HFFc6 (cell line): ENCODE results near the gene ANKDD1B. TPM values are rescaled to one million over a fixed set of nuclear protein-coding genes. Genes with fewer than 3 reads are reported as not detected.

Experiments
- DNase-seq: peaks from one replicate; pipeline ENCODE4 v3.0.0-alpha.2; 2018
- H3K27ac Mint-ChIP-seq: 2 replicates; pipeline ENCODE4 v1.8.0; 2020; ENCODE audit warnings: mild to moderate bottlenecking, mixed read lengths
- H3K27me3 Mint-ChIP-seq: 2 replicates; pipeline ENCODE4 v1.8.0; 2021; ENCODE audit warnings: mild to moderate bottlenecking, moderate library complexity, mixed read lengths; ENCODE audit not compliant: insufficient read depth
- H3K36me3 Mint-ChIP-seq: 2 replicates; pipeline ENCODE4 v1.8.0; 2021; ENCODE audit warnings: low read depth, mixed read lengths
- H3K4me1 Mint-ChIP-seq: 2 replicates; pipeline ENCODE4 v1.8.0; 2020; ENCODE audit warnings: low read depth, mixed read lengths
- H3K4me3 Mint-ChIP-seq: 2 replicates; pipeline ENCODE4 v1.8.0; 2020; ENCODE audit warnings: mild to moderate bottlenecking, moderate library complexity, mixed read lengths
- H3K9me3 Mint-ChIP-seq: 2 replicates; pipeline ENCODE4 v1.8.0; 2020; ENCODE audit warnings: mild to moderate bottlenecking, mixed read lengths
- CTCF ChIP-seq: fragments of 200-600 bp; sonication (generic); IDR thresholded peaks from 2 replicates; pipeline ENCODE4 v1.5.0; 2021; ENCODE audit warnings: antibody characterized with exemption, mild to moderate bottlenecking
- total RNA-seq, 6 experiments: library from RNA; stranded (reverse); fragmentation: NEBNext Ultra II Directional; extraction: Animal tissue kit (Norgen Biotek cat#: 25700); gene quantifications; 2 replicates in 1 of 6; 3 replicates in 5 of 6; pipeline ENCODE4 v1.2.3, GENCODE V29; 2021

ANKDD1B gene
- total RNA-seq, 6 experiments from 2014 or later, result 0.09 to 0.17 (median 0.14) TPM; not detected in 1

GRCh38 chr5:75662061-75662460 is 50.8 kb downstream of the ANKDD1B start:
- H3K27ac Mint-ChIP-seq, result no peak overlapping the region
- no peaks in the 10 kb centered on the region for H3K27me3 Mint-ChIP-seq
- H3K36me3 Mint-ChIP-seq, result no peaks in the 10 kb centered on the region
- no peak overlapping the region for H3K4me3 Mint-ChIP-seq
- no peak for DNase-seq
- H3K9me3 Mint-ChIP-seq, result no peaks in the 10 kb centered on the region
- TF ChIP-seq CTCF, result no peak
- H3K4me1 Mint-ChIP-seq, result peaks cover under 1% of the 10 kb centered on the region; the same call in 1 of the 2 replicates

GRCh38 chr5:75663579-75664284 is 52.5 kb downstream of the ANKDD1B start:
- H3K36me3 Mint-ChIP-seq, result no peaks in the 10 kb centered on the region
- no peaks in the 10 kb centered on the region; the same call in 1 of the 2 replicates for H3K27me3 Mint-ChIP-seq
- TF ChIP-seq CTCF, result no peak
- peaks cover 1% of the 10 kb centered on the region for H3K4me1 Mint-ChIP-seq
- H3K4me3 Mint-ChIP-seq, result no peak overlapping the region
- no peaks in the 10 kb centered on the region for H3K9me3 Mint-ChIP-seq
- no peak for DNase-seq
- no peak overlapping the region for H3K27ac Mint-ChIP-seq

GRCh38 chr5:75664979-75665378 is 53.7 kb downstream of the ANKDD1B start:
- Mint-ChIP-seq H3K27me3 (no peaks in the 10 kb centered on the region; the same call in 1 of the 2 replicates), H3K27ac (no peak overlapping the region), H3K36me3 (no peaks in the 10 kb centered on the region), H3K9me3 (no peaks in the 10 kb centered on the region), H3K4me3 (no peak overlapping the region), H3K4me1 (peaks cover 7% of the 10 kb centered on the region)
- no peak for DNase-seq
- no peak for TF ChIP-seq CTCF

- no peak overlapping the region for H3K4me3 Mint-ChIP-seq
- H3K27ac Mint-ChIP-seq, result no peak overlapping the region
- DNase-seq, result no peak
- no peaks in the 10 kb centered on the region for H3K9me3 Mint-ChIP-seq
- peaks cover 7% of the 10 kb centered on the region for H3K4me1 Mint-ChIP-seq
- no peaks in the 10 kb centered on the region; the same call in 1 of the 2 replicates for H3K27me3 Mint-ChIP-seq
- TF ChIP-seq CTCF, result no peak
- no peaks in the 10 kb centered on the region for H3K36me3 Mint-ChIP-seq
Observed at GRCh38 chr5:75666801-75667200, 55.5 kb downstream of the ANKDD1B start.

GRCh38 chr5:75667586-75667985 is 56.3 kb downstream of the ANKDD1B start:
- TF ChIP-seq CTCF, result peak; percentile 45; the same call in 1 of the 2 replicates

More at GRCh38 chr5:75667586-75667985, 56.3 kb downstream of the ANKDD1B start:
- no peak overlapping the region for H3K4me3 Mint-ChIP-seq
- no peaks in the 10 kb centered on the region; the same call in 1 of the 2 replicates for H3K27me3 Mint-ChIP-seq
- no peak overlapping the region for H3K27ac Mint-ChIP-seq
- DNase-seq, result no peak
- H3K9me3 Mint-ChIP-seq, result no peaks in the 10 kb centered on the region
- H3K4me1 Mint-ChIP-seq, result peaks cover 7% of the 10 kb centered on the region
- no peaks in the 10 kb centered on the region for H3K36me3 Mint-ChIP-seq
